SK-N-SH treated with all-trans-retinoic acid at 6 μM for 48 hours (cell line): ENCODE measurements around the gene RASGRF2.

Experiments used
- ARNTL ChIP-seq: fragments of 450-650 bp; formaldehyde crosslinking; IDR thresholded peaks from 2 replicates; pipeline ENCODE4 v1.5.0; 2020; ENCODE audit warnings: low read depth, mild to moderate bottlenecking, moderate library complexity, borderline replicate concordance
- RARB ChIP-seq: fragments of 250-450 bp; sonication (Bioruptor Pico); IDR thresholded peaks from 2 replicates; pipeline ENCODE4 v1.8.0; 2021; ENCODE audit warnings: mild to moderate bottlenecking, moderate library complexity
- TCF4 ChIP-seq: fragments of 250-450 bp; sonication (Bioruptor Pico); IDR thresholded peaks from 2 replicates; pipeline ENCODE4 v1.8.0; 2021; ENCODE audit warnings: mild to moderate bottlenecking, moderate library complexity, borderline replicate concordance
- TOX ChIP-seq: fragments of 250-450 bp; sonication (Bioruptor Pico); IDR thresholded peaks from 2 replicates; pipeline ENCODE4 v1.8.0; 2021; ENCODE audit warnings: mild to moderate bottlenecking, moderate library complexity, borderline replicate concordance
- ZFP30 ChIP-seq: fragments of 450-650 bp; formaldehyde crosslinking; IDR thresholded peaks from 2 replicates; pipeline ENCODE4 v1.5.0; 2022; ENCODE audit warnings: mild to moderate bottlenecking, moderate library complexity
- ZNF70 ChIP-seq: fragments of 450-650 bp; formaldehyde crosslinking; IDR thresholded peaks from 2 replicates; pipeline ENCODE4 v1.5.0; 2020; ENCODE audit warnings: mild to moderate bottlenecking, moderate library complexity

DNA sequence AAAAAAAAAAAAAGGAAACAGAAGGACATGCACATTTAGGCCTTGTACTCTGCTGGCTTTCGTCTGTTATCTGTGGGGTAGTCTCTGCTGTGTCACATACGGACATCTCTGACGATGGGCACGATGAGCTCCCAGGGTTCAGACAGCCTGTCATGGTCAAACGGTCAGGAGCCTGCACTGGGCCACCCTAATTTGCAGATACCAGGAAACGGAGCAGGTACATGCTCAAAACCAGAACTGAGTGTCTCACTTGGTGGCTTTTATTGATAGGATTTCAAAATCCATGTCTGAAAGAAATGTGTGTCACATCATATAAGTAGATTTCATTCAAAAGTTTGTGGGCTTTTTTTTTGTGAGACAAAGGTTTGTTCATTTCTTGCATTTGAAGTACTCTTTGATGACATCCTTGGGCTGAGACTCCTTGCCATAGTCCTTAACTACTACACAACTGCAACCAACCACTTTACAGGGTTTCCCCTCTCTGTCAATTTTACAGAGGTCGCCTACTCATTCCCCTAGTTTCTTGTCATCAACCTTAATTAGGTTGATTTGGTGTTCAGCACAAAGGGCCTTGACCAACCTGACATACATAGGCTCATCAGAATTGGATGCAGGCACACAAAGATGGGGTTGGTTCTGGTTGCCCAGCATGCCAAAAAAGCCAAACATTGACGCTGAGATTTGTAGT is 281.9 kb downstream of the RASGRF2 start:
- TF ChIP-seq TCF4 (CRISPR knock-in tag), result no peak
- no peak for TF ChIP-seq ARNTL (CRISPR knock-in tag)
- TF ChIP-seq TOX, result no peak
- no peak for TF ChIP-seq ZFP30
- TF ChIP-seq ZNF70, result no peak
- TF ChIP-seq RARB (CRISPR knock-in tag), result no peak
